A549 (cell line): ENCODE results near the gene NRN1L. TPM values are rescaled to one million over a fixed set of nuclear protein-coding genes. Genes with fewer than 3 reads are reported as not detected.

ENCODE experiments used
- ATAC-seq, 2 experiments: fragments of 200-7000 bp in 1 of 2; fragments of >200 bp in 1 of 2; cut with Nextera tagmentation in 1 of 2; cut with Tn5 transposase in 1 of 2; 3 replicates each; pipeline versions ENCODE4 v1.8.0 to v1.9.1; 2018 to 2020; ENCODE audit warnings: mild to moderate bottlenecking in 1 of 2, moderate library complexity in 1 of 2
- CTCF ChIA-PET: fragments of 300-600 bp; sonication (Branson Sonifier 250); formaldehyde crosslinking; extraction: SDS; loops from one replicate; lab custom pipeline; 2021; ENCODE audit warnings: antibody characterized with exemption, inconsistent platforms; lab: Yijun Ruan, JAX
- POLR2A ChIA-PET: fragments of 350-600 bp; formaldehyde crosslinking; extraction: SDS; loops from one replicate; lab custom pipeline; 2021; ENCODE audit warnings: antibody characterized with exemption, inconsistent platforms; lab: Yijun Ruan, JAX
- DNase-seq, 2 experiments: peaks; one replicate each; pipeline versions ENCODE4 v3.0.0 to v3.0.0-alpha.2; 2011 to 2016; ENCODE audit warnings: low read depth in 1 of 2, low spot score in 1 of 2
- FAIRE-seq: peaks from 2 replicates; lab custom pipeline; 2011; peaks lifted over from hg19 to GRCh38; lab: Jason Lieb, UNC
- H3K27ac ChIP-seq, 2 experiments: fragments of >200 bp; sonication (Bioruptor Twin); formaldehyde crosslinking; 3 replicates each; pipeline ENCODE4 v1.5.1; 2016 to 2017
- H3K4me1 ChIP-seq: fragments of >200 bp; sonication (Bioruptor Twin); formaldehyde crosslinking; 3 replicates; pipeline ENCODE4 v1.6.1; 2016
- H3K4me2 ChIP-seq: fragments of >200 bp; sonication (Bioruptor Twin); formaldehyde crosslinking; 3 replicates; pipeline ENCODE4 v1.6.1; 2016
- H3K4me3 ChIP-seq: fragments of >200 bp; sonication (Bioruptor Twin); formaldehyde crosslinking; 3 replicates; pipeline ENCODE4 v1.5.1; 2016
- H3K9me3 ChIP-seq: fragments of >200 bp; sonication (Bioruptor Twin); formaldehyde crosslinking; 3 replicates; pipeline ENCODE4 v1.6.1; 2016
- BHLHE40 ChIP-seq: IDR thresholded peaks from 2 replicates; pipeline ENCODE4 v1.6.1; 2012; ENCODE audit warnings: low read depth, low read length, inconsistent platforms
- CBX2 ChIP-seq: fragments of 200-600 bp; sonication (generic); IDR thresholded peaks from 2 replicates; pipeline ENCODE4 v1.6.1; 2016; ENCODE audit warnings: low read depth, mild to moderate bottlenecking, borderline replicate concordance
- CBX8 ChIP-seq: fragments of 200-600 bp; sonication (generic); IDR thresholded peaks from 2 replicates; pipeline ENCODE4 v1.6.1; 2016
- EP300 ChIP-seq, 2 experiments: fragments of >200 bp; sonication (Bioruptor Twin); formaldehyde crosslinking; IDR thresholded peaks; 2 replicates in 1 of 2; 3 replicates in 1 of 2; pipeline ENCODE4 v1.6.1; 2016 to 2017
- FOXS1 ChIP-seq: fragments of 250-450 bp; sonication (Bioruptor Pico); IDR thresholded peaks from 2 replicates; pipeline ENCODE4 v1.5.0; 2020; ENCODE audit warnings: mild to moderate bottlenecking, moderate library complexity
- GATA3 ChIP-seq: IDR thresholded peaks from 2 replicates; pipeline ENCODE4 v1.6.1; 2012; ENCODE audit warnings: borderline replicate concordance
- HDAC2 ChIP-seq: fragments of 200-600 bp; sonication (generic); IDR thresholded peaks from 2 replicates; pipeline ENCODE4 v1.6.1; 2016
- HOXB13 ChIP-seq: fragments of 250-450 bp; sonication (Bioruptor Pico); IDR thresholded peaks from 2 replicates; pipeline ENCODE4 v1.5.0; 2020; ENCODE audit warnings: low read depth, mild to moderate bottlenecking, moderate library complexity
- JUN ChIP-seq, 2 experiments: fragments of >200 bp; sonication (Bioruptor Twin); formaldehyde crosslinking; IDR thresholded peaks; 2 replicates in 1 of 2; 3 replicates in 1 of 2; pipeline ENCODE4 v1.6.1; 2016 to 2017
- JUNB ChIP-seq: fragments of >200 bp; sonication (Bioruptor Twin); formaldehyde crosslinking; IDR thresholded peaks from 2 replicates; pipeline ENCODE4 v1.6.1; 2016
- KDM1A ChIP-seq: fragments of 200-600 bp; sonication (generic); IDR thresholded peaks from 2 replicates; pipeline ENCODE4 v1.6.1; 2016; ENCODE audit warnings: low read depth, mild to moderate bottlenecking
- MAFK ChIP-seq: fragments of 450-650 bp; IDR thresholded peaks from 2 replicates; pipeline ENCODE4 v1.6.1; 2014; ENCODE audit not compliant: partially characterized antibody
- NFE2L2 ChIP-seq: fragments of 150-350 bp; conservative IDR thresholded peaks from 2 replicates; pipeline ENCODE4 v1.6.1; 2014; ENCODE audit warnings: low read length
- NPAS2 ChIP-seq: fragments of 250-450 bp; sonication (Bioruptor Pico); IDR thresholded peaks from 2 replicates; pipeline ENCODE4 v1.8.0; 2022; ENCODE audit warnings: mild to moderate bottlenecking, moderate library complexity, borderline replicate concordance
- NR3C1 ChIP-seq: fragments of >200 bp; sonication (Bioruptor Twin); formaldehyde crosslinking; IDR thresholded peaks from 3 replicates; pipeline ENCODE4 v1.6.1; 2017
- POLR2AphosphoS2 ChIP-seq: conservative IDR thresholded peaks from 2 replicates; pipeline ENCODE4 v1.6.1; 2012; ENCODE audit warnings: low read length, improper control_type of control experiment, inconsistent platforms
- TFCP2L1 ChIP-seq: fragments of 250-450 bp; sonication (Bioruptor Pico); IDR thresholded peaks from 2 replicates; pipeline ENCODE4 v1.5.0; 2021; ENCODE audit warnings: mild to moderate bottlenecking
- ZNF302 ChIP-seq: fragments of 250-450 bp; sonication (Bioruptor Pico); IDR thresholded peaks from 2 replicates; pipeline ENCODE4 v1.9.0; 2021; ENCODE audit warnings: inconsistent platforms, mild to moderate bottlenecking, moderate library complexity
- WGBS: methylation state at CpG from one replicate; pipeline ENCODE4 v1.1.6; 2017; ENCODE audit errors: missing lambda C conversion rate; 5-methylcytosine and 5-hydroxymethylcytosine counted together
- polyA plus RNA-seq, 4 experiments: library from polyadenylated mRNA; depleted of rRNA in 3 of 4; stranded (reverse); fragments of >200 nt; fragmentation: RNase III in 1 of 4; extraction: RNeasy Plus Mini Kit Qiagen cat#74134 plus additional on column Dnase treatment in 1 of 4; gene quantifications; 2 replicates in 3 of 4; 3 replicates in 1 of 4; pipeline ENCODE4 v1.2.3, GENCODE V29; 2011 to 2017
- TF ChIP-seq, protein P1 (sequence below): fragments of 150-350 bp; IDR thresholded peaks from 2 replicates; pipeline ENCODE4 v1.6.1; 2014; ENCODE audit warnings: low read depth, mild to moderate bottlenecking, low read length
- TF ChIP-seq, protein P2 (sequence below): fragments of 450-650 bp; IDR thresholded peaks from 2 replicates; pipeline ENCODE4 v1.6.1; 2014; ENCODE audit warnings: antibody characterized with exemption
- TF ChIP-seq, protein P3 (sequence below): IDR thresholded peaks from 2 replicates; pipeline ENCODE4 v1.6.1; 2012
- TF ChIP-seq, protein P4 (sequence below): fragments of >200 bp; sonication (Bioruptor Twin); formaldehyde crosslinking; IDR thresholded peaks from 3 replicates; pipeline ENCODE4 v1.6.1; 2016
- TF ChIP-seq, protein P5 (sequence below): IDR thresholded peaks from 2 replicates; pipeline ENCODE4 v1.6.1; 2012
- TF ChIP-seq, protein P6 (sequence below): fragments of >200 bp; sonication (Bioruptor Twin); formaldehyde crosslinking; IDR thresholded peaks from 3 replicates; pipeline ENCODE4 v1.5.1; 2016

NRN1L gene
- polyA plus RNA-seq, 2 of the 4 experiments (the other 2 are of a cell fraction): 0.22 TPM; not detected in 1

DNA sequence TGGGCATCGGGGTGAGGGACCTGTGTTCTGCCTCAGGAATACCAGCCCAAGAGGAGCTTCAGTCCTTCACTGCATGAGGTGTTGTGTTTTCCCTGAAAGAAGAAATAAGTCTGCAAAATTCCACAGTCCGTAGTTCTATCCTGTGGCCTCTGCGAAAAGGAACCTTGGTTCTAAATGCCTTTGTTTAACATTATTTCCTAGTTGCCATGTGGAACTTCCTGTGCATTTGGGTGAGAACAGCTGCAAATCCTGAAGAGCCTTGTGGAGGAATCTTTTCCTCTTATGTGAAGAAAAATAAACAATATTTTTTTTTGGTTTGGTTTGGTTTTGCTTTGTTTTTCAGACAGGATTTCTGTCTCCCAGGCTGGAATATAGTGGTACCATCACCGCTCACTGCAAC, 18.1 kb downstream of the NRN1L start:
- FAIRE-seq (no peak), DNase-seq (no peak), ATAC-seq (no peak)
- TF ChIP-seq KDM1A (no peak), JUN (IDR thresholded peaks at IDR 0.05) (no peak), HDAC2 (no peak), JUNB (no peak), TFCP2L1 (CRISPR knock-in tag) (no peak), HOXB13 (no peak), NFE2L2 (no peak), FOXS1 (CRISPR knock-in tag) (no peak), EP300 (IDR thresholded peaks at IDR 0.05) (no peak), GATA3 (no peak)
- TF ChIP-seq, protein P1, sequence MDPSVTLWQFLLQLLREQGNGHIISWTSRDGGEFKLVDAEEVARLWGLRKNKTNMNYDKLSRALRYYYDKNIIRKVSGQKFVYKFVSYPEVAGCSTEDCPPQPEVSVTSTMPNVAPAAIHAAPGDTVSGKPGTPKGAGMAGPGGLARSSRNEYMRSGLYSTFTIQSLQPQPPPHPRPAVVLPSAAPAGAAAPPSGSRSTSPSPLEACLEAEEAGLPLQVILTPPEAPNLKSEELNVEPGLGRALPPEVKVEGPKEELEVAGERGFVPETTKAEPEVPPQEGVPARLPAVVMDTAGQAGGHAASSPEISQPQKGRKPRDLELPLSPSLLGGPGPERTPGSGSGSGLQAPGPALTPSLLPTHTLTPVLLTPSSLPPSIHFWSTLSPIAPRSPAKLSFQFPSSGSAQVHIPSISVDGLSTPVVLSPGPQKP: no peak
- TF ChIP-seq, protein P2, sequence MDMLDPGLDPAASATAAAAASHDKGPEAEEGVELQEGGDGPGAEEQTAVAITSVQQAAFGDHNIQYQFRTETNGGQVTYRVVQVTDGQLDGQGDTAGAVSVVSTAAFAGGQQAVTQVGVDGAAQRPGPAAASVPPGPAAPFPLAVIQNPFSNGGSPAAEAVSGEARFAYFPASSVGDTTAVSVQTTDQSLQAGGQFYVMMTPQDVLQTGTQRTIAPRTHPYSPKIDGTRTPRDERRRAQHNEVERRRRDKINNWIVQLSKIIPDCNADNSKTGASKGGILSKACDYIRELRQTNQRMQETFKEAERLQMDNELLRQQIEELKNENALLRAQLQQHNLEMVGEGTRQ: no peak
- Histone ChIP-seq H3K9me3 (no peaks in the 10 kb centered on the region), H3K27ac (no peak overlapping the region), H3K4me2 (no peak overlapping the region), H3K4me1 (no peaks in the 10 kb centered on the region), H3K4me3 (no peak overlapping the region)
- ChIA-PET POLR2A (no interaction called here), CTCF (interaction anchor here (1.5 to 12.7 kb wide), 4 partner anchors 11 to 87 kb away, joined by 8 to 102 read pairs (median 12); partner anchors contain the start of gene NRN1L)
- 97% methylated on average over 4 of the region's 4 CpGs for WGBS

DNA sequence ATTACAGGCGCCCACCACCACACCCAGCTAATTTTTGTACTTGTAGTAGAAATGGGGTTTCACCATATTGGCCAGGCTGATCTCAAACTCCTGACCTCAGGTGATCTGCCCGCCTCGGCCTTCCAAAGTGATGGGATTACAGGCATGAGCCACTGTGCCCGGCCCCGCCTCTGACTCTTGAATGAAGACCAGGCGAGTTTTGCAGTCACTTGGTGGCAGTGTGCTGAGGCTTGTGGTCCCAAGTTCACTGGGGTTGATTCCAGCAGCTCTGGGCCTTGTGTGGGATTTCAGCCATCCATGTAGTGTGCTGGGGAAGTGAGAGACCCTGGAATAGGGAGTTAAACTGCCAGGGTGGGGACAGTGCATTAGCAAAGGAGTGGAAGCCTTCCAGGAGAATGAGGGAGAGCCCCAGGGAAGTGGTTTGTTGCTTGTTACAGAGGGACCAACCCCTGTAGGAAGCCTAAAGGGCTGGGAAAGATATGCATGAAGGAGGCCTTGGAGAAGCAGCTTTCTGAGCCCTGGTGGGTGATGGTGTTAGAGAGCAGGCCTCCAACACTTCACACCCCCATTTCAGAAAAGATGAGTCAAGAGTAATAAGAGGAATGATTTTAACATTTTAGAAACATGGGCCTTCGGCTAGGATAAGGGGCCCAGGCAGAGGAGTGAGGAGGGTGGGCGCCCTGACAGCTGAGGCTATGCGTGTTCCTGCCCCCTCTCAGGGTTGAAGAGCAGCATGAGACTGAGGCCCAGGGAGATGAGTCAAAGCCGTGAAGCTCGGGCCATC, 22.9 kb downstream of the NRN1L start:
- ChIA-PET CTCF (interaction anchor here (0.6 to 12.7 kb wide), 11 partner anchors 8 to 336 kb away, joined by 3 to 102 read pairs (median 5); partner anchors contain the start of gene NRN1L), POLR2A (no interaction called here)
- Histone ChIP-seq H3K27ac (no peak overlapping the region), H3K4me3 (no peak overlapping the region), H3K9me3 (no peaks in the 10 kb centered on the region), H3K4me1 (no peaks in the 10 kb centered on the region), H3K4me2 (no peak overlapping the region)
- FAIRE-seq: no peak
- no peak for TF ChIP-seq POLR2AphosphoS2
- TF ChIP-seq, protein P3, sequence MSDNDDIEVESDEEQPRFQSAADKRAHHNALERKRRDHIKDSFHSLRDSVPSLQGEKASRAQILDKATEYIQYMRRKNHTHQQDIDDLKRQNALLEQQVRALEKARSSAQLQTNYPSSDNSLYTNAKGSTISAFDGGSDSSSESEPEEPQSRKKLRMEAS: no peak
- TF ChIP-seq, protein P4, sequence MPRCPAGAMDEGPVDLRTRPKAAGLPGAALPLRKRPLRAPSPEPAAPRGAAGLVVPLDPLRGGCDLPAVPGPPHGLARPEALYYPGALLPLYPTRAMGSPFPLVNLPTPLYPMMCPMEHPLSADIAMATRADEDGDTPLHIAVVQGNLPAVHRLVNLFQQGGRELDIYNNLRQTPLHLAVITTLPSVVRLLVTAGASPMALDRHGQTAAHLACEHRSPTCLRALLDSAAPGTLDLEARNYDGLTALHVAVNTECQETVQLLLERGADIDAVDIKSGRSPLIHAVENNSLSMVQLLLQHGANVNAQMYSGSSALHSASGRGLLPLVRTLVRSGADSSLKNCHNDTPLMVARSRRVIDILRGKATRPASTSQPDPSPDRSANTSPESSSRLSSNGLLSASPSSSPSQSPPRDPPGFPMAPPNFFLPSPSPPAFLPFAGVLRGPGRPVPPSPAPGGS: no peak
- no peak for TF ChIP-seq JUNB
- no peak for TF ChIP-seq CBX2
- no peak for TF ChIP-seq MAFK
- TF ChIP-seq, protein P5, sequence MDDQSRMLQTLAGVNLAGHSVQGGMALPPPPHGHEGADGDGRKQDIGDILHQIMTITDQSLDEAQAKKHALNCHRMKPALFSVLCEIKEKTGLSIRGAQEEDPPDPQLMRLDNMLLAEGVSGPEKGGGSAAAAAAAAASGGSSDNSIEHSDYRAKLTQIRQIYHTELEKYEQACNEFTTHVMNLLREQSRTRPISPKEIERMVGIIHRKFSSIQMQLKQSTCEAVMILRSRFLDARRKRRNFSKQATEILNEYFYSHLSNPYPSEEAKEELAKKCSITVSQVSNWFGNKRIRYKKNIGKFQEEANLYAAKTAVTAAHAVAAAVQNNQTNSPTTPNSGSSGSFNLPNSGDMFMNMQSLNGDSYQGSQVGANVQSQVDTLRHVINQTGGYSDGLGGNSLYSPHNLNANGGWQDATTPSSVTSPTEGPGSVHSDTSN: no peak
- TF ChIP-seq ZNF302 (CRISPR knock-in tag): no peak
- TF ChIP-seq, protein P6, sequence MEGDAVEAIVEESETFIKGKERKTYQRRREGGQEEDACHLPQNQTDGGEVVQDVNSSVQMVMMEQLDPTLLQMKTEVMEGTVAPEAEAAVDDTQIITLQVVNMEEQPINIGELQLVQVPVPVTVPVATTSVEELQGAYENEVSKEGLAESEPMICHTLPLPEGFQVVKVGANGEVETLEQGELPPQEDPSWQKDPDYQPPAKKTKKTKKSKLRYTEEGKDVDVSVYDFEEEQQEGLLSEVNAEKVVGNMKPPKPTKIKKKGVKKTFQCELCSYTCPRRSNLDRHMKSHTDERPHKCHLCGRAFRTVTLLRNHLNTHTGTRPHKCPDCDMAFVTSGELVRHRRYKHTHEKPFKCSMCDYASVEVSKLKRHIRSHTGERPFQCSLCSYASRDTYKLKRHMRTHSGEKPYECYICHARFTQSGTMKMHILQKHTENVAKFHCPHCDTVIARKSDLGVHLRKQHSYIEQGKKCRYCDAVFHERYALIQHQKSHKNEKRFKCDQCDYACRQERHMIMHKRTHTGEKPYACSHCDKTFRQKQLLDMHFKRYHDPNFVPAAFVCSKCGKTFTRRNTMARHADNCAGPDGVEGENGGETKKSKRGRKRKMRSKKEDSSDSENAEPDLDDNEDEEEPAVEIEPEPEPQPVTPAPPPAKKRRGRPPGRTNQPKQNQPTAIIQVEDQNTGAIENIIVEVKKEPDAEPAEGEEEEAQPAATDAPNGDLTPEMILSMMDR: no peak
- TF ChIP-seq NFE2L2: no peak
- TF ChIP-seq BHLHE40: no peak
- no peak for TF ChIP-seq CBX8
- TF ChIP-seq HOXB13: no peak
- no peak for TF ChIP-seq NPAS2
- TF ChIP-seq NR3C1: no peak
- DNase-seq: no peak
- peak in 1 of 2 experiments; percentile 20; a peak in 2 of 6 replicates for ATAC-seq
- 93% methylated on average over 11 of the region's 11 CpGs for WGBS
